H1 (cell line): Measurements from ENCODE around the gene DUSP9. TPM values are rescaled to one million over a fixed set of nuclear protein-coding genes. Genes with fewer than 3 reads are reported as not detected.

Source experiments
- CTCF ChIA-PET: fragments of 300-600 bp; sonication (Branson Sonifier 250); formaldehyde crosslinking; loops from one replicate; lab custom pipeline; 2021; ENCODE audit not compliant: partially characterized antibody; lab: Charles Lee
- POLR2A ChIA-PET: fragments of 300-600 bp; sonication (Branson Sonifier 250); formaldehyde crosslinking; loops from one replicate; lab custom pipeline; 2021; ENCODE audit warnings: inconsistent platforms; ENCODE audit not compliant: partially characterized antibody; lab: Charles Lee
- DNase-seq, 2 experiments: peaks; one replicate each; pipeline versions ENCODE4 v3.0.0 to v3.0.0-alpha.2; 2010 to 2022; ENCODE audit warnings: low spot score in 2 of 2, low read depth in 1 of 2, mixed read lengths in 1 of 2
- FAIRE-seq: peaks from 2 replicates; lab custom pipeline; 2011; peaks lifted over from hg19 to GRCh38; lab: Jason Lieb, UNC
- H2AFZ ChIP-seq: 2 replicates; pipeline ENCODE4 v1.8.1; 2012; ENCODE audit warnings: low read length, inconsistent platforms
- H2AK5ac ChIP-seq: 2 replicates; pipeline ENCODE4 v1.6.1; 2013; ENCODE audit warnings: low read depth, low read length
- H2BK120ac ChIP-seq: replicated peaks from 2 replicates; pipeline ENCODE3; 2013; ENCODE audit warnings: low read depth, low read length, inconsistent platforms
- H2BK12ac ChIP-seq: 2 replicates; pipeline ENCODE4 v1.6.1; 2013; ENCODE audit warnings: low read depth, low read length
- H2BK15ac ChIP-seq: 2 replicates; pipeline ENCODE4 v1.6.1; 2013; ENCODE audit warnings: low read length
- H2BK20ac ChIP-seq: 2 replicates; pipeline ENCODE4 v1.6.1; 2013; ENCODE audit warnings: low read length
- H2BK5ac ChIP-seq: 2 replicates; pipeline ENCODE4 v1.6.1; 2013; ENCODE audit warnings: low read depth, low read length
- H3K14ac ChIP-seq: 2 replicates; pipeline ENCODE4 v1.6.1; 2013; ENCODE audit warnings: inconsistent platforms; ENCODE audit not compliant: insufficient read length
- H3K18ac ChIP-seq: 2 replicates; pipeline ENCODE4 v1.6.1; 2013; ENCODE audit warnings: low read length; ENCODE audit errors: extremely low read depth
- H3K23ac ChIP-seq: 2 replicates; pipeline ENCODE4 v1.6.1; 2013; ENCODE audit warnings: inconsistent platforms; ENCODE audit not compliant: insufficient read length
- H3K23me2 ChIP-seq: 2 replicates; pipeline ENCODE4 v1.6.1; 2013; ENCODE audit warnings: low read depth, low read length
- H3K27ac ChIP-seq: 2 replicates; pipeline ENCODE4 v1.6.1; 2011; ENCODE audit warnings: low read depth, low read length, inconsistent platforms
- H3K27me3 ChIP-seq, 4 experiments: replicated peaks in 1 of 4; 1 replicate in 1 of 4; 2 replicates in 3 of 4; pipeline versions ENCODE4 v1.6.1 to v1.8.1; 2011 to 2013; ENCODE audit warnings: low read length in 3 of 4, mild to moderate bottlenecking in 3 of 4, inconsistent platforms in 2 of 4, mixed read lengths in 2 of 4, moderate library complexity in 1 of 4; ENCODE audit not compliant: control insufficient read depth in 3 of 4, insufficient read depth in 3 of 4; ENCODE audit errors: extremely low read depth in 1 of 4
- H3K36me3 ChIP-seq, 4 experiments: 2 replicates each; pipeline versions ENCODE4 v1.6.1 to v1.8.1; 2011 to 2013; ENCODE audit warnings: mild to moderate bottlenecking in 4 of 4, low read length in 3 of 4, moderate library complexity in 2 of 4, control low read depth in 1 of 4, inconsistent platforms in 1 of 4; ENCODE audit not compliant: insufficient read depth in 4 of 4, control insufficient read depth in 2 of 4
- H3K4ac ChIP-seq: replicated peaks from 2 replicates; pipeline ENCODE3; 2013; ENCODE audit warnings: low read length, low read depth, mixed read lengths, inconsistent platforms; ENCODE audit not compliant: insufficient read length
- H3K4me1 ChIP-seq, 4 experiments: replicated peaks in 1 of 4; 1 replicate in 1 of 4; 2 replicates in 3 of 4; pipeline versions ENCODE4 v1.6.1 to v1.8.1; 2011 to 2013; ENCODE audit warnings: low read length in 3 of 4, inconsistent platforms in 2 of 4, mixed read lengths in 1 of 4; ENCODE audit not compliant: insufficient read depth in 4 of 4, control insufficient read depth in 3 of 4
- H3K4me2 ChIP-seq, 2 experiments: 2 replicates each; pipeline versions ENCODE4 v1.6.1 to v1.8.1; 2011 to 2013; ENCODE audit warnings: low read depth in 2 of 2, low read length in 2 of 2, control low read depth in 1 of 2, inconsistent platforms in 1 of 2, mild to moderate bottlenecking in 1 of 2; ENCODE audit not compliant: insufficient read depth in 1 of 2
- H3K4me3 ChIP-seq, 4 experiments: fragments of 200-600, 300-600 bp in 1 of 4; sonication (generic), shearing (Covaris generic), sonication (Bioruptor Twin) in 1 of 4; 2 replicates each; pipeline versions ENCODE4 v1.5.1 to v1.8.1; 2011 to 2016; ENCODE audit warnings: low read length in 4 of 4, low read depth in 3 of 4, control low read depth in 2 of 4, inconsistent platforms in 2 of 4, mild to moderate bottlenecking in 2 of 4, mixed read lengths in 1 of 4, moderate library complexity in 1 of 4; ENCODE audit not compliant: insufficient read depth in 2 of 4; ENCODE audit errors: extremely low read depth in 1 of 4
- H3K56ac ChIP-seq: replicated peaks from 2 replicates; pipeline ENCODE3; 2013; ENCODE audit warnings: low read depth, mild to moderate bottlenecking, mixed read lengths, low read length, inconsistent platforms; ENCODE audit not compliant: insufficient read length
- H3K79me1 ChIP-seq: 2 replicates; pipeline ENCODE4 v1.6.1; 2013; ENCODE audit warnings: low read depth, low read length, control low read depth
- H3K79me2 ChIP-seq, 2 experiments: 2 replicates each; pipeline versions ENCODE4 v1.6.1 to v1.8.1; 2012 to 2013; ENCODE audit warnings: low read length in 2 of 2, mild to moderate bottlenecking in 2 of 2, inconsistent platforms in 1 of 2; ENCODE audit not compliant: insufficient read depth in 2 of 2, control insufficient read depth in 1 of 2
- H3K9ac ChIP-seq, 4 experiments: replicated peaks in 1 of 4; 1 replicate in 1 of 4; 2 replicates in 3 of 4; pipeline versions ENCODE4 v1.6.1 to v1.8.1; 2011 to 2013; ENCODE audit warnings: low read depth in 3 of 4, low read length in 3 of 4, control low read depth in 2 of 4, mild to moderate bottlenecking in 2 of 4, moderate library complexity in 2 of 4, inconsistent platforms in 1 of 4; ENCODE audit errors: extremely low read depth in 1 of 4
- H3K9me3 ChIP-seq, 2 experiments: 2 replicates each; pipeline versions ENCODE4 v1.6.1 to v1.8.1; 2012 to 2013; ENCODE audit warnings: mild to moderate bottlenecking in 2 of 2, moderate library complexity in 2 of 2, control low read depth in 1 of 2, inconsistent platforms in 1 of 2, low read depth in 1 of 2, low read length in 1 of 2, mixed read lengths in 1 of 2; ENCODE audit not compliant: insufficient read depth in 2 of 2
- H4K20me1 ChIP-seq, 2 experiments: replicated peaks in 1 of 2; 2 replicates each; pipeline versions ENCODE3 to v1.8.1; 2011 to 2013; ENCODE audit warnings: inconsistent platforms in 2 of 2, low read length in 2 of 2, mild to moderate bottlenecking in 1 of 2; ENCODE audit not compliant: insufficient read depth in 2 of 2, control insufficient read depth in 1 of 2
- H4K5ac ChIP-seq: 2 replicates; pipeline ENCODE4 v1.6.1; 2013; ENCODE audit warnings: low read length, low read depth, mixed read lengths, inconsistent platforms; ENCODE audit not compliant: insufficient read length
- H4K8ac ChIP-seq: 2 replicates; pipeline ENCODE4 v1.8.0; 2013; ENCODE audit warnings: mild to moderate bottlenecking, moderate library complexity, low read length, inconsistent platforms; ENCODE audit not compliant: insufficient read depth; ENCODE audit errors: extremely low read depth
- H4K91ac ChIP-seq: replicated peaks from 2 replicates; pipeline ENCODE3; 2013; ENCODE audit warnings: low read length, mixed read lengths, inconsistent platforms; ENCODE audit not compliant: insufficient read length
- BACH1 ChIP-seq: IDR thresholded peaks from 2 replicates; pipeline ENCODE4 v1.6.1; 2012; ENCODE audit warnings: low read length, improper control_type of control experiment
- CHD2 ChIP-seq: IDR thresholded peaks from 2 replicates; pipeline ENCODE4 v1.6.1; 2012; ENCODE audit warnings: low read length, improper control_type of control experiment
- KDM1A ChIP-seq: fragments of 200-600, 300-600 bp; sonication (generic); IDR thresholded peaks from 2 replicates; pipeline ENCODE4 v1.7.1; 2016; ENCODE audit warnings: mild to moderate bottlenecking, low read length, borderline replicate concordance
- NRF1 ChIP-seq: IDR thresholded peaks from 2 replicates; pipeline ENCODE4 v1.6.1; 2011; ENCODE audit warnings: mild to moderate bottlenecking, low read depth, low read length, improper control_type of control experiment
- RBBP5 ChIP-seq: IDR thresholded peaks from 2 replicates; pipeline ENCODE4 v1.7.1; 2012; ENCODE audit warnings: low read depth, mild to moderate bottlenecking, inconsistent platforms, low read length, moderate library complexity, borderline replicate concordance
- RFX5 ChIP-seq: IDR thresholded peaks from 2 replicates; pipeline ENCODE4 v1.6.1; 2011; ENCODE audit warnings: low read depth, low read length, improper control_type of control experiment, borderline replicate concordance
- SIN3A ChIP-seq, 2 experiments: IDR thresholded peaks in 1 of 2; conservative IDR thresholded peaks in 1 of 2; 2 replicates each; pipeline ENCODE4 v1.6.1; 2011 to 2012; ENCODE audit warnings: low read length in 2 of 2, improper control_type of control experiment in 1 of 2, low read depth in 1 of 2, mild to moderate bottlenecking in 1 of 2
- SP2 ChIP-seq: IDR thresholded peaks from 2 replicates; pipeline ENCODE4 v1.6.1; 2012; ENCODE audit warnings: mild to moderate bottlenecking, low read length, inconsistent platforms
- TBP ChIP-seq: IDR thresholded peaks from 2 replicates; pipeline ENCODE4 v1.6.1; 2011; ENCODE audit warnings: low read depth, low read length, improper control_type of control experiment
- WGBS, 2 experiments: shearing (Covaris generic) in 1 of 2; methylation state at CpG; one replicate each; pipeline versions ENCODE4 v1.1.6 to v1.1.7; 2013 to 2015; ENCODE audit warnings: low lambda C conversion rate in 2 of 2, mixed read lengths in 2 of 2, inconsistent platforms in 1 of 2, low coverage in 1 of 2, missing lambda C conversion rate in 1 of 2; ENCODE audit not compliant: insufficient replicate concordance in 2 of 2, insufficient coverage in 1 of 2, insufficient read length in 1 of 2; ENCODE audit errors: extremely low coverage in 1 of 2, missing lambda C conversion rate in 1 of 2; 5-methylcytosine and 5-hydroxymethylcytosine counted together
- polyA plus RNA-seq, 7 experiments: library from polyadenylated mRNA; depleted of rRNA in 3 of 7; stranded (reverse) in 5 of 7; unstranded in 2 of 7; fragments of >200 nt in 5 of 7; fragments of 200-250 nt in 2 of 7; gene quantifications; 1 replicate in 5 of 7; 2 replicates in 1 of 7; 4 replicates in 1 of 7; pipeline versions ENCODE4 v1.2.1 to v1.2.3, GENCODE V29; 2011 to 2013; ENCODE audit warnings: missing spikeins in 2 of 7, mixed read lengths in 2 of 7
- total RNA-seq: library from RNA; stranded (reverse); fragmentation: NEBNext Ultra II Directional; extraction: Animal tissue kit (Norgen Biotek cat#: 25700); gene quantifications from 2 replicates; pipeline ENCODE4 v1.2.1, GENCODE V29; 2021
- TF ChIP-seq, protein P1 (sequence below): IDR thresholded peaks from 2 replicates; pipeline ENCODE4 v1.6.1; 2012; ENCODE audit warnings: low read length, inconsistent platforms

The DUSP9 gene
- total and polyA plus RNA-seq, 2 of the 8 experiments (the other 6 are each of a cell fraction or from before 2014, with no cell fraction given) = 0.80 to 1.1 TPM

DNA sequence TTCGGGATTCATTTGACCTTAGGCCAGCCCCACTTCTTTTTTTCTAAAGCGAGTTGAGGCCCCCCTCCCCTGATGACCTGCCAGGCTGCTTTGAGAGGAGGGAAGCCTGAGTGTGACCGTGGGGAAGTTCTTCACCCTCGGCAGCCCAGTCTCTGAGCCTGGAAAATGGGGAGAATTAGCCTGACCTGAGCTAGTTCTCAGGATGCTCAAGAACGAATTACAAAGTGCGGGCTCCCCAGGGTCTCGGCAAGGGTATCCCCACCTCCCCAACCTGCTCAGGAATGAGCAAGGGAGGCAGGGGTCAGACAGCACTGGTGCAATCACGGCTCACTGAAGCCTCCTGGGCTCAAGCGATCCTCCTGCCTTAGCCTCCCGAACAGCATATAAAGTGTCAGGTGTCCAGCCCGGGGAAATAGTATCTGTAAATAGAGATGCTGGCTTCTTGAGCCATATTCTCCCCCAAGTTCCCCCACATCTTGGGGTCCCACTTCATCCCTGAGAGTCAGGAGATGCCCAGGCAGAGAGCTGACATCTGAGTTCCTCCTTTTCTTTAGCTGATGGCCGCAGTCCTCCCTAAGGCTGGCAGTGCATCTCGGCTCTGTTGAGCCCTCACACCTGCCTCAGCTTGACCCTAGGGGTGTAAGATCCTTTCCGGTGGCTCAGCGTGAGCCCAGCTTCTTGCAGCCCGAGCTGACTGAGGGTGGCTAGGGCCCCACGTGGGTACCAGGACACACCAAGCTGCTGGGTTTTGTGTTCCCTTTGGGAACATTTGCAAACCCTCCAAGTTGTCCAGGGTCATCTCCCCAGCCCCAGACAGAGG, 1.6 kb downstream of the DUSP9 start:
- no peak for DNase-seq
- no peak overlapping the region for H2AK5ac ChIP-seq
- H3K23me2 ChIP-seq = peaks cover 3% of the 10 kb centered on the region; the same call in 1 of the 2 replicates
- H4K91ac ChIP-seq = no peak overlapping the region
- H3K14ac ChIP-seq = no peak overlapping the region
- no peak overlapping the region for H3K23ac ChIP-seq
- H3K9ac ChIP-seq = no peak overlapping the region
- peak overlapping the region; percentile 61 to 63; a peak in 2 of 4 replicates for H3K4me2 ChIP-seq
- no peak overlapping the region for H2AFZ ChIP-seq
- ChIA-PET POLR2A (interaction anchor here (1.3 to 1.4 kb wide), 2 partner anchors 36 to 49 kb away, joined by 3 to 5 read pairs; no protein-coding TSS in a partner anchor), CTCF (interaction anchor here (1.0 to 28.7 kb wide), 15 partner anchors 3 to 210 kb away, joined by 3 to 408 read pairs (median 8); partner anchors contain the start of genes DUSP9 and PLXNB3)
- 82% methylated on average over 9 of the region's 17 CpGs; no CpG with 5 or more reads in 1 of the 2 experiments for whole genome bisulfite sequencing, 2 experiments
- H4K8ac ChIP-seq = no peak overlapping the region
- no peak overlapping the region for H2BK120ac ChIP-seq
- no peak overlapping the region for H2BK20ac ChIP-seq
- no peak overlapping the region for H2BK15ac ChIP-seq
- H3K4me1 ChIP-seq = peaks cover 0 to 10% (median 3%) of the 10 kb centered on the region in 4 experiments; a peak in 4 of 7 replicates
- FAIRE-seq = no peak
- H3K27me3 ChIP-seq = peaks cover 55 to 57% (median 56%) of the 10 kb centered on the region in 4 experiments
- no peak overlapping the region for H3K4ac ChIP-seq
- no peak overlapping the region for H2BK5ac ChIP-seq
- no peak overlapping the region for H2BK12ac ChIP-seq
- peaks cover 0 to 10% of the 10 kb centered on the region in 2 experiments for H4K20me1 ChIP-seq
- no peak overlapping the region for H3K18ac ChIP-seq
- H4K5ac ChIP-seq = no peak overlapping the region
- no peaks in the 10 kb centered on the region for H3K79me2 ChIP-seq
- peak overlapping the region in 1 of 4 experiments; percentile 48; a peak in 1 of 8 replicates for H3K4me3 ChIP-seq
- H3K27ac ChIP-seq = no peak overlapping the region
- peaks cover 0 to 4% (median 0%) of the 10 kb centered on the region in 4 experiments; a peak in 1 of 8 replicates for H3K36me3 ChIP-seq
- no peaks in the 10 kb centered on the region for H3K9me3 ChIP-seq
- H3K79me1 ChIP-seq = no peaks in the 10 kb centered on the region
- no peak overlapping the region for H3K56ac ChIP-seq
- no peak for TF ChIP-seq CHD2
- TF ChIP-seq, protein P1, sequence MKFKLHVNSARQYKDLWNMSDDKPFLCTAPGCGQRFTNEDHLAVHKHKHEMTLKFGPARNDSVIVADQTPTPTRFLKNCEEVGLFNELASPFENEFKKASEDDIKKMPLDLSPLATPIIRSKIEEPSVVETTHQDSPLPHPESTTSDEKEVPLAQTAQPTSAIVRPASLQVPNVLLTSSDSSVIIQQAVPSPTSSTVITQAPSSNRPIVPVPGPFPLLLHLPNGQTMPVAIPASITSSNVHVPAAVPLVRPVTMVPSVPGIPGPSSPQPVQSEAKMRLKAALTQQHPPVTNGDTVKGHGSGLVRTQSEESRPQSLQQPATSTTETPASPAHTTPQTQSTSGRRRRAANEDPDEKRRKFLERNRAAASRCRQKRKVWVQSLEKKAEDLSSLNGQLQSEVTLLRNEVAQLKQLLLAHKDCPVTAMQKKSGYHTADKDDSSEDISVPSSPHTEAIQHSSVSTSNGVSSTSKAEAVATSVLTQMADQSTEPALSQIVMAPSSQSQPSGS = no peak
- no peak for TF ChIP-seq NRF1
- no peak for TF ChIP-seq KDM1A
- no peak for TF ChIP-seq SIN3A (conservative IDR thresholded peaks at IDR 0.05 in 1 of 2, IDR thresholded peaks at IDR 0.05 in 1 of 2; ENCODE audit: low read depth in 1 of 2, low read length in 2 of 2)
- no peak for TF ChIP-seq BACH1
- TF ChIP-seq RFX5 = no peak
- TF ChIP-seq SP2 = no peak
- no peak for TF ChIP-seq TBP
- TF ChIP-seq RBBP5 = no peak
